Ishikawa (cell line): Measurements from ENCODE around the gene FMNL1.

Source experiments
- CEBPB ChIP-seq: IDR thresholded peaks from 2 replicates; pipeline ENCODE4 v1.6.1; 2012
- EGR1 ChIP-seq: IDR thresholded peaks from 2 replicates; pipeline ENCODE4 v1.6.1; 2012
- EP300 ChIP-seq: IDR thresholded peaks from 2 replicates; pipeline ENCODE4 v1.6.1; 2012; ENCODE audit warnings: borderline replicate concordance
- RAD21 ChIP-seq: IDR thresholded peaks from 2 replicates; pipeline ENCODE4 v1.6.1; 2012; ENCODE audit warnings: low read depth
- TAF1 ChIP-seq: IDR thresholded peaks from 2 replicates; pipeline ENCODE4 v1.6.1; 2012; ENCODE audit warnings: low read depth, mild to moderate bottlenecking

GRCh38 chr17:45256114-45256966 lies 34.7 kb downstream of the FMNL1 start:
- TF ChIP-seq TAF1, result no peak
- no peak for TF ChIP-seq RAD21
- TF ChIP-seq EP300, result no peak
- no peak for TF ChIP-seq CEBPB
- no peak for TF ChIP-seq EGR1
